SW480 (cell line): ENCODE results near the gene CC2D1A.
A peak's percentile ranks its signal among the peaks of the same experiment; 100 is the strongest.
"Not testable (repeated sequence)": the region's sequence is repeated elsewhere in the genome, so short reads cannot be mapped to it uniquely, and the experiment has no call there.

Source experiments
- DNase-seq: peaks from one replicate; pipeline ENCODE4 v3.0.0-alpha.2; 2016; ENCODE audit warnings: low spot score

The CC2D1A gene

GRCh38 chr19:13908674-13909073, 2.7 kb downstream of the CC2D1A start:
- no peak for DNase-seq

DNA sequence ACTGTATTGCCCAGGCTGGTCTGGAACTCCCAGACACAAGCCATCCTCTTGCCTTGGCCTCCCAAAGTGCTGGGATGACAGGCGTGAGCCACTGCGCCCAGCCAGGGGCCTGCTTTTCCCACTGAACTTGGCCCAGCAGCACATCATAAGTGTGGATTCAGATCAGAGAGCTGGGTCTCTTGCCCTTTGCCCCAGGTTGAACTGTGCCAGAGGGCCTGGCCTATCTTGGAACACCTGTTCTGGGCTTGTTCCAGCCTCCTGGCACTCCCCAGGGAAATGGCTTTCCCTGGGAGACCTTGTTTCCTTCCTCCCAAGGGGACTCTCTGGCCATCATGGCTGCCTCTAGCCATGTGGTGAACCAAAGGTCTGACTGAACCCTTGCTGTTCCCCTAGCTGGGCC, 3.4 kb downstream of the CC2D1A start:
- no peak for DNase-seq

DNA sequence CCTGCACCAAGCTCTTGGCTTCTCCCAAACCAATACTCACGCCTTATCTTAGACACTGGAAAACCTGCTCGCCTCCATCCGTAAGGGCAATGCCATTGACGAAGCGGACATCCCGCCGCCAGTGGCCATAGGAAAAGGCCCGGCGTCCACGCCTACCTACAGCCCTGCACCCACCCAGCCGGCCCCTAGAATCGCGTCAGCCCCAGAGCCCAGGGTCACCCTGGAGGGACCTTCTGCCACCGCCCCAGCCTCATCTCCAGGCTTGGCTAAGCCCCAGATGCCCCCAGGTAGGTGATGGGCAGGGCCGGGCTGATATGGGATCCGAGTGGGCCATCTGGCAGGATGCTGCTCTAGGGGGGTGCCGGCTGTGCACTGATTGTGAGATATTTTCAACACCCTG, 7.4 kb downstream of the CC2D1A start:
- no peak for DNase-seq

GRCh38 chr19:13914777-13915176, 8.8 kb downstream of the CC2D1A start:
- DNase-seq: no peak

DNA sequence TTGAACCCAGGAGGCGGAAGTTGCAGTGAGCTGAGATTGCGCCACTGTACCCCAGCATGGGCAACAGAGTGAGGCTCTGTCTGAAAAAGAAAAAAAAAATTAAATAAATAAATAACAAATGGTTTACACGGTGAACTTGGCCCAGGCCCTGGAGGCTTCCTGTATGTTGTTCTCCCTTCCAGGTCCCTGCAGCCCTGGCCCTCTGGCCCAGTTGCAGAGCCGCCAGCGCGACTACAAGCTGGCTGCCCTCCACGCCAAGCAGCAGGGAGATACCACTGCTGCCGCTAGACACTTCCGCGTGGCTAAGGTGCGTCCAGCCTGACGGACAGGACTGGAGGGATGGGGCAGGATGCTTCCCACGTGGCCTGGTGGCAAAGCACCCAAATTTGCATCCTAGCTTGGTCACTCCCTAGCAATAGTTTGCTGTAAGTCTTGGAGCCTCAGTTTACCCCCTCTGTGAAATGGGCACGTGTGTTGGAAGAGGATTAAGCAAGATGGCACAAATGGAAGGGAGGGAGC, 11.9 kb downstream of the CC2D1A start:
- DNase-seq: no peak

DNA sequence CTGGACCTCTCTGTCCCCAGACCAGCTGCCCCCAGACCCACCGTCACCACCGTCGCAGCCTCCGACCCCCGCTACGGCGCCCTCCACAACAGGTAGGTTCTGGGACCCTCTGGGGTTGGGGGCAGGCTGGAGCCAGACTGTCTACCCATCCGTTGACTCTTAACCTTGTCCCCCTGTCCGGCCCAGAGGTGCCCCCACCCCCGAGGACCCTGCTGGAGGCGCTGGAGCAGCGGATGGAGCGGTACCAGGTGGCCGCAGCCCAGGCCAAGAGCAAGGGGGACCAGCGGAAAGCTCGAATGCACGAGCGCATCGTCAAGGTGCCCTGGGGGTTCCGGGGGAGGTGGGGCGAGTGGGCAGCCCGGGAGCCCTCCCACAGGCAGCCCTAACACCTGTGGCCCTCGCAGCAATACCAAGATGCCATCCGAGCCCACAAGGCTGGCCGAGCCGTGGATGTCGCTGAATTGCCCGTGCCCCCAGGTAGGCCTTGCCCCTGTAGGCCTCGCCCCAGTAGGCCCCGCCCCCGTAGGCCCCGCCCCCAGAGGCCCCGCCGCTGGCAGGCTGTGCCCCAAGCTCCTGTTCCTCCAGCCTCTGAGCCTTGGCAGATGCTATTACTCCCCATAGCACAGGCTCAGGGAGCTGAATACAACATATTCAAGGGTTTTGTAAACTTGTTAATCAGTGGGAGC, 12.9 kb downstream of the CC2D1A start:
- no peak for DNase-seq

DNA sequence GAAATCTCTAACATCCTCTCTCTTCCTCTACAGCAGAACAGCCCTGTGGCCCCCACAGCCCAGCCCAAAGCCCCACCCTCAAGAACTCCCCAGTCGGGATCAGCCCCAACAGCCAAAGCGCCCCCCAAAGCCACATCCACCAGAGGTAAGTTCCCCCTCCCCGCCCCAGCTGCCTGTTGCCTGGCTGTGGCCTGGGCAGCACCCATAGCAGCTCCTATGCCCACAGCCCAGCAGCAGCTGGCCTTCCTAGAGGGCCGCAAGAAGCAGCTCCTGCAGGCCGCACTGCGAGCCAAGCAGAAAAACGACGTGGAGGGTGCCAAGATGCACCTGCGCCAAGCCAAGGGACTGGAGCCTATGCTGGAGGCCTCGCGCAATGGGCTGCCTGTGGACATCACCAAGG, 14.5 kb downstream of the CC2D1A start:
- no peak for DNase-seq

GRCh38 chr19:13920940-13921747, 15.1 kb downstream of the CC2D1A start:
- DNase-seq: peak; percentile 73

GRCh38 chr19:13922118-13922517, 16.1 kb downstream of the CC2D1A start:
- not testable (repeated sequence) for DNase-seq

DNA sequence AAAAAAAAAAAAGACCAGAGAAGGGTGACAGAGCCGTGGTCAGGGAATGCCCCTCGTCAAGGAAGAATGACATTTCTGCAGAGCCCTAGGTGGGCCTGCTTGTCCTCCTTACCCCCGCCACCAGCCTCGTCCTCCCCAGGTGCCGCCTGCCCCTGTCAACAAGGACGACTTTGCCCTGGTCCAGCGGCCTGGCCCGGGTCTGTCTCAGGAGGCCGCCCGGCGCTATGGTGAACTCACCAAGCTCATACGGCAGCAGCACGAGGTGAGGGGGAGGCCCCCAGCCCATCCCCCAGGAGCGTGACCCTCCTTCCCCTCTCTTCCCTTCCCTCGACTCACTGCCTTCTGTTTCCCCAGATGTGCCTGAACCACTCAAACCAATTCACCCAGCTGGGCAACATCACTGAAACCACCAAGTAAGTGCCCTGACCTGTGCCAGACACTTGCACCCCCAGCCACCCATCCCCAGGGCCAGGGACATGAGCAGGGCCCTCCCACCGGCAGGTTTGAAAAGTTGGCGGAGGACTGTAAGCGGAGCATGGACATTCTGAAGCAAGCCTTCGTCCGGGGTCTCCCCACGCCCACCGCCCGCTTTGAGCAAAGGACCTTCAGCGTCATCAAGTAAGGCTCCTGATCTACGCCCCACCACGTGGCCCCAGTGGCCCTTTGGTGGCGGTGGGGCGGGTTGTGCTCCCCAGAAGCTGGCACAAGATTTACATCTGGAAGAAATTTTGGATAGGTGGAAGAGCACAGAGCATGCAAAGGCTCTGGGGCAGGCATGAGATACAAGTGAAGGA, 17.4 kb downstream of the CC2D1A start:
- no peak for DNase-seq

GRCh38 chr19:13926010-13926409, 20.0 kb downstream of the CC2D1A start:
- DNase-seq: no peak

DNA sequence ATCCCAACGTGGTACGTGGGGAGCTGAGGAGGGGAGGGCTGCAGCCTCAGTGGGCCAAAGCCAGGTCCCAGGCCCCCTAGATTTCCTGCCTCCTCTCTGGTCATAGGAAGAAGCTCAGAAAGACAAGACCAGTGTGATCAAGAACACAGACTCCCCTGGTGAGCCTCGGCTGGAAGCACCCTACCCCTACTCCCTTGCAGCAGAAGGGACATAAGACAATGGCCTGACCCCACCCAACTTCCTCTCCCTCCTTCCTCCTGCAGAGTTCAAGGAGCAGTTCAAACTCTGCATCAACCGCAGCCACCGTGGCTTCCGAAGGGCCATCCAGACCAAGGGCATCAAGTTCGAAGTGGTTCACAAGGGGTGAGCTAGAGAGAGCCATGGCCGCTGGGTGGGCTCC, 20.7 kb downstream of the CC2D1A start:
- DNase-seq: no peak

- DNase-seq: no peak
These were observed 23.3 kb downstream of the CC2D1A start for GRCh38 chr19:13929340-13929739.

DNA sequence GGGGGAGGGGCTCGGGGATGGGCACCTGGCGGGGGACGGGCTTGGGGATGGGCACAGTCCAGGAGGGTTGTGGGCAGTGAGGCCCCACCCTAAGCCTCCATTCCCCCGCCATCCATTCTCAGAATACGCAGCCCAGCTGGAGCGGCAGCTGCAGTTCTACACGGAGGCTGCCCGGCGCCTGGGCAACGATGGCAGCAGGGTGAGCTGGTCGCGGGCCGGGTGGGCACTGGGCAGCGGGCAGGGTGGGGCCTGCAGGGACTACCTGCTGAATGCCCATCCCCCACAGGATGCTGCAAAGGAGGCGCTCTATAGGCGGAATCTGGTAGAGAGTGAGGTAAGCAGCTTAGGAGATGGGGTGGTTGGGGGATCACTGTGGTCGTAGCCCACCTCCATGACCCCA, 24.0 kb downstream of the CC2D1A start:
- no peak for DNase-seq

- no peak for DNase-seq
These were observed 24.4 kb downstream of the CC2D1A start for GRCh38 chr19:13930402-13930801.

- DNase-seq: no peak
These were observed 25.6 kb downstream of the CC2D1A start for GRCh38 chr19:13931391-13932148.

DNA sequence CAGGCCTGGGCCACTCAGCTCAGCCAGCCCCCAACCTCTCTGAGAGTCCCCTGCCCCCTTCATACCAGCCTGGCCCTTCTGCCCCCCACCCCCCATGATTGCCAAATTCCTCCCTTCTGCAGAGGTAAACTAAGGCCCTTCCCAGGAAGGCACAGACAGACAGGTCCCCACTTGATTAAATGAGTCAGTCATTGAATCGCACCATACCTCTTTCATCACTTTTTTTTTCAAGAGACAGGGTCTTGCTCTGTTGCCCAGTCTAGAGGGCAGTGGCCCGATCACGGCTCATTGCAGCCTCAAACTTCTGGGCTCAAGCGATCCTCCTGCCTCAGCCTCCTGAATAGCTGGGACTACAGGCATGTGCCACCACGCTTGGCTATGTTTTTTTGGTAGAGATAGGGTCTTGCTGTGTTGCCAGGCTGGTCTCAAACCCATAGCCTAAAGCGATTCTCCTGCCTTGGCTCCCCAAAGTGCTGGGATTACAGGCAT, 26.2 kb downstream of the CC2D1A start:
- DNase-seq: no peak

DNA sequence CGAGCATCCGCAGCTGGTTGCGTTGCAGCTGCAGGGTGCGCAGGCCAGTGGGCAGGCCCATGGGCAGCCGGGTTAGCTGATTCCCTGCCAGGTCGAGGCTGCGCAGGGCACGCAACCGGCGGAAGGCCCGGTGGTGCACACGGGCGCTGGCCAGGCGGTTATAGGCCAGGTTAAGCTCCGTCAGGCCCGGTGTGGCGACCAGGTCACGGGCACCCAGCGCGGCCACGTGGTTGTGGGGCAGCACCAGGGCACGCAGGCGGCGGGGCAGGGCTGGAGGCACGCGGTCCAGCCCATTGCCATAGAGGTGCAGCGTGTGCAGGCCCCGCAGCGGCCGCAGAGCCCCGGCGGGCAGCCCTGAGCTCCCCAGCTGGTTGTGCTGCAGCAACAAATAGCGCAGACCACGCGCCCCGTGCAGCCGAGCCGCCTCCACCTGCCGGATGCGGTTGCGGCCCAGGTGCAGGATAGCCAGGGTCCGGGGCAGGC, 27.0 kb downstream of the CC2D1A start:
- peak; percentile 43 for DNase-seq

DNA sequence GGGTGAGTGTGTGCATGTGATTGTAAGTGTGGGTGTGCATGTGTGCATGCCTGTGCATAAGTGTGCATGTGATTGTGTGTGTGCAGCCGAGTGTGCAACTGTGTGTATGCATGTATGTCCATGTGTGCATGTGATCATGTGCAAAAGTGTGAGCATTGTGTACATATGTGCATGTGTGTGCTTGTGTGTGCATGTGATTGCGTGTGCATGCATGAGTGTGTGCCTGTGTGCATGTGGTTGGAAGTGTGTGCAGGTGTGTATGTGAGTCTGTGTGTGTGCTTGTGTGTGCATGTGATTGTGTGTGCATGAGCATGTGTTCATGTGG, 28.7 kb downstream of the CC2D1A start:
- DNase-seq: no peak

DNA sequence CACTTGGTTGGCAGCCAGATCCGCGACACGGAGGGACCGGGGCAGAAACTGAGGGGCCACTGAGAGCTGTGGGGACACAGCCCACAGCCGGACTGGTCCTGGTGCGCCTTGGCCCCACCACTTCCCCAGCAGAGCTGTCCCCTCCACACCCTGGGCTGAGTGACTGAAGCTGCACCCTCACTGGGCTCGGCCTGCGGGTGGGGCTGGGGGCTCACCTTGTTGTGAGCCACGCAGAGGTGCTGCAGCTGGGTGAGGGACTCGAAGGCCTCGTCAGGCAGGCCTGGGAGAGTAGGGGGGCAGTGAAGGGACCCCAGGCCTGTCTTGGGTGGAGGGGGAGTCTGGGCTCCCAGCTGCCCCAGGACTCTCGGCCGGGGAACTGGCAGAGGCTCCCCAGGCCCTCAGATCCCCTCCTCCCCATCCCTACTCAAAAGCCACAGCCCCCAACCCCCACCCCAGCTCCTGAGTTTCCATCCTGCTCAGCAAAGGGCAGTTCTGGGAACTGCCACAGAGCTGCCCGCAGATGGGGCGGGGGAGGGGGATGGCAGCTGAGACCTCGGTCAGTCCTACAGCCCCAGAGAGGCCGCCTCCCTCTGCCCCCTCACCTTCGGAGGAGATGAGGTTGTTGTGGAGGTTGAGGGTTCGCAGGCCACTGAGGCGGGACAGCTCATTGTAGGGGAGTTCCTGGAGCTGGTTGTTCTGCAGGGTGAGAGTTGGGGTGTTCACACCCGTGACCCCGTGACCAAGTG, 29.9 kb downstream of the CC2D1A start:
- no peak for DNase-seq
